PFSK-1 (cell line): ENCODE data around the gene SNCAIP.

Experiments
- FOXP2 ChIP-seq: optimal IDR thresholded peaks from 2 replicates; pipeline ENCODE3; 2011; ENCODE audit warnings: borderline replicate concordance, control low read depth, inconsistent platforms; ENCODE audit not compliant: insufficient read depth; ENCODE audit errors: extremely low read length, extremely low read depth
- POLR2AphosphoS5 ChIP-seq: IDR thresholded peaks from 2 replicates; pipeline ENCODE4 v1.6.1; 2012; ENCODE audit warnings: low read depth, mild to moderate bottlenecking, control low read depth, low read length, moderate library complexity
- SIN3A ChIP-seq: IDR thresholded peaks from 2 replicates; pipeline ENCODE4 v1.6.1; 2012; ENCODE audit warnings: mild to moderate bottlenecking, low read length, moderate library complexity, borderline replicate concordance; ENCODE audit not compliant: insufficient read depth
- TAF1 ChIP-seq: IDR thresholded peaks from 2 replicates; pipeline ENCODE4 v1.6.1; 2012; ENCODE audit warnings: low read length, control low read depth, borderline replicate concordance; ENCODE audit not compliant: insufficient read depth
- TF ChIP-seq, protein P1 (sequence below), 2 experiments: IDR thresholded peaks; 2 replicates each; pipeline versions ENCODE4 v1.6.1 to v1.8.0; 2011 to 2012; ENCODE audit warnings: low read depth in 2 of 2, low read length in 2 of 2, control low read depth in 1 of 2, inconsistent platforms in 1 of 2, mild to moderate bottlenecking in 1 of 2, moderate library complexity in 1 of 2; ENCODE audit not compliant: insufficient read depth in 1 of 2

Gene SNCAIP

GRCh38 chr5:122384739-122385235 is 72.8 kb downstream of the SNCAIP start:
- TF ChIP-seq SIN3A (no peak), POLR2AphosphoS5 (no peak), FOXP2 (no peak), TAF1 (no peak)
- TF ChIP-seq, protein P1, sequence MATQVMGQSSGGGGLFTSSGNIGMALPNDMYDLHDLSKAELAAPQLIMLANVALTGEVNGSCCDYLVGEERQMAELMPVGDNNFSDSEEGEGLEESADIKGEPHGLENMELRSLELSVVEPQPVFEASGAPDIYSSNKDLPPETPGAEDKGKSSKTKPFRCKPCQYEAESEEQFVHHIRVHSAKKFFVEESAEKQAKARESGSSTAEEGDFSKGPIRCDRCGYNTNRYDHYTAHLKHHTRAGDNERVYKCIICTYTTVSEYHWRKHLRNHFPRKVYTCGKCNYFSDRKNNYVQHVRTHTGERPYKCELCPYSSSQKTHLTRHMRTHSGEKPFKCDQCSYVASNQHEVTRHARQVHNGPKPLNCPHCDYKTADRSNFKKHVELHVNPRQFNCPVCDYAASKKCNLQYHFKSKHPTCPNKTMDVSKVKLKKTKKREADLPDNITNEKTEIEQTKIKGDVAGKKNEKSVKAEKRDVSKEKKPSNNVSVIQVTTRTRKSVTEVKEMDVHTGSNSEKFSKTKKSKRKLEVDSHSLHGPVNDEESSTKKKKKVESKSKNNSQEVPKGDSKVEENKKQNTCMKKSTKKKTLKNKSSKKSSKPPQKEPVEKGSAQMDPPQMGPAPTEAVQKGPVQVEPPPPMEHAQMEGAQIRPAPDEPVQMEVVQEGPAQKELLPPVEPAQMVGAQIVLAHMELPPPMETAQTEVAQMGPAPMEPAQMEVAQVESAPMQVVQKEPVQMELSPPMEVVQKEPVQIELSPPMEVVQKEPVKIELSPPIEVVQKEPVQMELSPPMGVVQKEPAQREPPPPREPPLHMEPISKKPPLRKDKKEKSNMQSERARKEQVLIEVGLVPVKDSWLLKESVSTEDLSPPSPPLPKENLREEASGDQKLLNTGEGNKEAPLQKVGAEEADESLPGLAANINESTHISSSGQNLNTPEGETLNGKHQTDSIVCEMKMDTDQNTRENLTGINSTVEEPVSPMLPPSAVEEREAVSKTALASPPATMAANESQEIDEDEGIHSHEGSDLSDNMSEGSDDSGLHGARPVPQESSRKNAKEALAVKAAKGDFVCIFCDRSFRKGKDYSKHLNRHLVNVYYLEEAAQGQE (IDR thresholded peaks at IDR 0.05; ENCODE audit: insufficient read depth in 1 of 2, low read depth in 2 of 2, low read length in 2 of 2): no peak

DNA sequence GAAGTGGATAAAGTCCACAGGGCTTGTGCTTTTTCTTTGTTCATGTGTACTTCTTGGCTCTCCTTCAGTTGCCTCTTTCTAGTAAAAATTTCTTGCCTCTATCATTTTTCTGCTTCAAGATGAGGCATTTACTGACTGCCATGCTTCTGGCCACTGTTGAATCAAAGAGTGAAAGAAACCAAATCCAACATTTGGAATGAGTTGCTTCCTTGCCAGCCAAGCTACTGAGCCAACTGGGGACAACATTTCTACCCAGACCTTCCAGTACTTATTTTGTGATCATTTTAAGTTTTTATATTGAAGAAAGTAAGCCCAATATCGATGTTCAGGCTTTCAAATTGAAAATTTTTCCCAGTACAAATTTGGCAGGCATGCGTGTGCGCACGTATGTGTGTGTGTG is 73.2 kb downstream of the SNCAIP start:
- no peak for TF ChIP-seq SIN3A
- TF ChIP-seq TAF1: no peak
- no peak for TF ChIP-seq FOXP2

DNA sequence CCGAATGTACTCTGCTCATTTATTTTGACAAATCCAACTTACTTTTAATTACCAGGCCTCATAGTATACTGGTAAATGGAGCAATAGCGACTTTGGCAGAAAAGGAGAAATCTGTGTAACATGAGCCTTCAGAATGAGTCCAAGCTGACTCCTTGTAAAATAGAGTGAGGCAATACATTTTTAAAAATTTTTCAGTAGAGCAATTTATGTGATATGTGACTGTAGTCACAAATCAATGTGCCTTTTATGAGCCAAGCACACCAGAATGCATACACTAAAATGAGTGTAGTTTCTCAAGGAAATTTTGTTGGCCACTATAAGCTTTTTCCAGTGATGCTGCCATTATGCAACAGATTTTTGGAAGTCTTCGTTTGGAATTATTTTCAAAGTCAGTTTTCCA is 73.8 kb downstream of the SNCAIP start:
- TF ChIP-seq POLR2AphosphoS5 (no peak), TAF1 (no peak), FOXP2 (no peak), SIN3A (no peak)
- TF ChIP-seq, protein P1 (IDR thresholded peaks at IDR 0.05; ENCODE audit: insufficient read depth in 1 of 2, low read depth in 2 of 2, low read length in 2 of 2): no peak

- no peak for TF ChIP-seq POLR2AphosphoS5
- TF ChIP-seq, protein P1 (IDR thresholded peaks at IDR 0.05; ENCODE audit: insufficient read depth in 1 of 2, low read depth in 2 of 2, low read length in 2 of 2): no peak
- no peak for TF ChIP-seq FOXP2
- no peak for TF ChIP-seq TAF1
- TF ChIP-seq SIN3A: no peak
Observed at GRCh38 chr5:122390154-122390553, 78.1 kb downstream of the SNCAIP start.

GRCh38 chr5:122390694-122391093 is 78.7 kb downstream of the SNCAIP start:
- no peak for TF ChIP-seq TAF1
- TF ChIP-seq POLR2AphosphoS5: no peak
- TF ChIP-seq, protein P1 (IDR thresholded peaks at IDR 0.05; ENCODE audit: insufficient read depth in 1 of 2, low read depth in 2 of 2, low read length in 2 of 2): no peak
- no peak for TF ChIP-seq SIN3A
- TF ChIP-seq FOXP2: no peak

DNA sequence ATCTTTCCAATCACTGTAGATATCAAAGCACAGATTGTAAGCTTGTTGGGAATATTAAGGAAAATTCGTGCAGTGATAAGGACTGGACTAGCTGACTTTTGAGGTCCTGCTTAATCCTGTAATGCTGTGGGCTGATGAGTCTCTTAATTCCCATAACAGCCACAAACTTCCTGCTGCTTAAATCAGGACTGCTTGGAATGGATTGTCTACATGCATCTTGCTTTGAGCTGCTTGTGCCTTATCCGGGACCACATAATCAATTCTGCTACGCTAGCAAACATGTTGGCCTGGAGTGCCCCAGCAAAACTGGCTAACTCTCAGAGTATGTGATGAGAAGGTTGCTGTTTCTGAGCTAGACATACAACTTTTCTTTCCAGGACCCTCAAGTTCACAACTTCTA is 79.6 kb downstream of the SNCAIP start:
- TF ChIP-seq POLR2AphosphoS5 (no peak), TAF1 (no peak), SIN3A (no peak), FOXP2 (no peak)
- TF ChIP-seq, protein P1 (IDR thresholded peaks at IDR 0.05; ENCODE audit: insufficient read depth in 1 of 2, low read depth in 2 of 2, low read length in 2 of 2): no peak
